T follicular helper cell (primary cell): Measurements from ENCODE around the gene L3MBTL3.
"Not testable (repeated sequence)": the region's sequence is repeated elsewhere in the genome, so short reads cannot be mapped to it uniquely, and the experiment has no call there.

Experiments
- DNase-seq: peaks from one replicate; pipeline ENCODE4 v3.0.0-alpha.2; 2020; ENCODE audit warnings: low read depth

Gene L3MBTL3

DNA sequence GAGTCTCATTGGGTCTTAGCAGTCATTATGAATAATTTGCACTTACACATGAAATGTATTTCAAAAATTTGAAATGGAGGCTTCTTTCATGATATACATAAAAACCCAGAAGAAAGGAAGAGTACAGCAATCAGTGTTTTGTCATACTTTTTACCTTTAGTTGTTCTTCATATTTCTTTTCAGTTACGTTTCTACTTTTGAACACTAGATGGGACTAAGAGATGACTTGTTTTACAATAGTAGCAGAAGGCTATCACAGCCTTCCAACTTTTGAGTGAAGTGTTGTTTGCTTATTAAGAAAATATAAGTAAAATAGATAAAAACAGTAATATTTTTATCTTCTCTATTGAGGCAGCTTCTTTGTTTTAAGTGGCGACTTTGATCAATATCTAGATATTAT is 58.1 kb downstream of the L3MBTL3 start:
- no peak for DNase-seq

DNA sequence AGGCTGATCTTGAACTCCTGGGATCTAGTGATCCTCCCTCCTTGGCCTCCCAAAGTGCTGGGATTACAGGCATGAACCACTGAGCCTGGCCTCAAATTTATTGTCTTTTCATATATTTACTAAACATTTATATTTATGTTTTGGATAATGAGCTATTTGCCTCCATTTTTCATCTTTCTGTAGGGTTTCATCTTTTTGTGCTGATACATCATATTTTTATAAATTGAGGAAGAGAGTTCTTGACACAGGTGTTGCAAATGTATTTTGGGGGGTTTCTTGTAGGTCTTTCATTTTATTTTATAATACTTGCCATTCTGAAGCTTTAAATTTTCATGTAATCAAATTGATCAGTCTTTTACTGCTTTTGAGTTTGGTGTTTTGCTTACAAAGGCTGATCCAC is 72.4 kb downstream of the L3MBTL3 start:
- DNase-seq = no peak

- no peak for DNase-seq
Observed at GRCh38 chr6:130093546-130093945, 75.2 kb downstream of the L3MBTL3 start.

DNA sequence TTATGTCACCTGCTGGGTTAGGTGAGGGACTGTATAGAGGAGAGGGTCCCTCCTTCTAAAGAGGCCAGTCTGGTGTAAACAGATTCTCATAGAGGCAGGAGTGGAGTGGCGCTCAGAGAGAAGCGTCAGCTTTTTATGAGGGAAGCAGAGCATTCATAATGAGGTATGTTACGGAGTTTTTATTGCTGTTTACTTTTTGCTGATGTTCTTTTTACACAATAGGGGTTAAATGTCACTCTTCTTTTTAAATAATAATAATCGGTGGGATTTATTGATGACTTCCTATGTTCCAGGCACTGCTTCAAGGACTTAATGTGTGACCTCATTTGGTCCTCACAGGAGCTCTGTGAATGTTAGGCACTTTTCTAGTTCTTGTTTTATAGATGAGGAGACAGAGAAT is 79.9 kb downstream of the L3MBTL3 start:
- DNase-seq = no peak

GRCh38 chr6:130099119-130099518 is 80.7 kb downstream of the L3MBTL3 start:
- no peak for DNase-seq

- no peak for DNase-seq
Observed at GRCh38 chr6:130105996-130106704, 87.8 kb downstream of the L3MBTL3 start.

DNA sequence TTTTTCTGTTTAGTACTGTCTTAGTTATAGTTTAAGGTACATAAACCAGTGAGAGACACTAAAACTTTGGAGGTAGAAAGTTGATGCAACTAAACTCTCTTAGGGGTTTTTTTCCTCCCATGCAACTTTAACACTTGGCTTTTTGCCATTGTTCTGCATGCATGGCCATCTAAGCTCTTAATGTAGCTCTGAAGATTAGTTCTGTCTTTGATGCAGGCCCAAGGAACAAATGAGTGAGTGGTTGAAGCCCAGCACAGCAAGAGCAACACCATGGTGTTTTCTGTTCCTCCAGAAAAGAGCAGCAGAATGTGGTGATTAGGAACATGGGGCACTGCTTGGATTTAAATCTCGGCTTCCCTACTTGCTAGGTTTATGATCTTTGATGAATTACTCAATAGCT is 89.3 kb downstream of the L3MBTL3 start:
- no peak for DNase-seq

- no peak for DNase-seq
Observed at GRCh38 chr6:130111031-130111430, 92.7 kb downstream of the L3MBTL3 start.

DNA sequence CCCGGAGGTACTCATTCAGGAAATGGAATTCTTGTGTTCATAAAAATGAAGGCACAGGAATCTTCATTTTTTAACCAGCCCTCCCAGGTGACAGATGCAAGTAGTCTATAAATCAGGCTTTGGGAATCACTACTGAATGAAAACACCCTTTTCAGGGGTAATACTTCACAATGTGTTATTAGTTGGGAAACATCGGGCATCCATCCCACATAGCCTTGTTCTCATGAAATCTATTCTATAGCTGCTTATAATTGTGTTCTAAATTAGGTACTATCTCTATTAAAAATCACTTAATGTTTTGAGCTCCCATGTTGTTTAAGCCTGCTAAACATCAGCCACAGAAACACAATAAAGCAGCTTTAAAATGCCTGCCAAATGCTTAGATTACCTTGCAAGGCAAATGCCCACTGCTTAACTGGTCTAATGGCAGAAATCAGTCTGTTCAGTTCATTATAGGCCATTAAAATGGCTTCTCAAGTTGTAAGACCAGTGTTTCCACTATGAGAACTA is 94.9 kb downstream of the L3MBTL3 start:
- no peak for DNase-seq

DNA sequence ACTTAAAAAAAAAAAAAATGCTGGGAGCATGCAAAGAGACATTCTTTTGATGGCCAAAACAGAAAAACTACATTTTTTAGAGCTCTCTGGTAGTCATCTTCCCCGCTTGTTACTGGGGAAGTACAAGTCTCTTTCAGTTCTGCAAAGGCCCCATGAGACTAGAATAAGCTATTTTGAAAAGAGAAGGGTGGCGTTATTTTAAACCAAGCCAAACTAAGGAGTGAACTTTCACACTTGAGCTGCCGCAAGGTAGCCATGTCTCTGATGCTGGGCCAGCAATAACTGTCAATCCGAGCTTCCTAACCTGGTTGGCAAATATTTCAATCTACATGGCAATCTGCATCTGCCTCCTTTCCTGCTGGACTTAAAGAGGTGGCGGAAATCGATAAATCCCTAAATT is 96.7 kb downstream of the L3MBTL3 start:
- DNase-seq = no peak

DNA sequence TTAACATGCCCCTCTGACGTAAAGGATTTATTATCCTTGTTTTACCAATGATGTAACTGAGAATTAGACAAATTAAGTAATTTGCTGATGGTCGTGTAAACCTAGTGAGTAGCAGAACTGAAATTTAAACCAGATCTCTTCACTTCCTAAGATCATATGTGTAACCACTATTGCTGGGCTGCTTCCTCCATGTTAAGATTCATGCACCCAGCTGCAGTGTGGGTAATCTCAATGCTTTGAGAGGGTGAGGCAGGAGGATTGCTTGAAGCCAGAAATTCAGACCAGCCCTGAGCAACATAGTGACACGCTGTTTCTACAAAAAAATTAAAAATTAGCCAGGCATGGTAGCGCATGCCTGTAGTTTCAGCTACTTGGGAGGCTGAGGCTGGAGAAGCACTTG is 97.9 kb downstream of the L3MBTL3 start:
- no peak for DNase-seq

GRCh38 chr6:130117187-130117701 is 98.9 kb downstream of the L3MBTL3 start:
- not testable (repeated sequence) for DNase-seq

- DNase-seq = no peak
Observed at GRCh38 chr6:130118236-130118635, 99.9 kb downstream of the L3MBTL3 start.

DNA sequence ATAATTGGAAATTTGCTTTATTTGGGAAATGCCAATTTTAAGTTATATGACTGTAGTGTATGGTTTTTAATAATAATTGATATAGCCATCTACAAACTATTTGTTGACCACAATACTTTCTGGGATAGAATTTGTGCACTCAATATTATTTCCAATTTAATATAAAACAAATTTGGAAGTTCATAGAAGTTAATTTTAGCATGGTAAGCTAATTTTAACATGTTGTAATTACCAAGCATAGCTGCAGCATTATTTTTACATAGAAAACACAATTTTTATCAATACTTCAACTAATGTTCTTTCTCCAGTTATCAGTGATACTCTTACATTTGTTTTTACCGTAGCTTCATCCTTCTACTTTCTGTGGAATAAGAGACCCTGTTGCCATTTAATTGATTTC is 100.8 kb downstream of the L3MBTL3 start:
- DNase-seq = no peak

- DNase-seq = no peak
Observed at GRCh38 chr6:130120731-130121130, 102.3 kb downstream of the L3MBTL3 start.

DNA sequence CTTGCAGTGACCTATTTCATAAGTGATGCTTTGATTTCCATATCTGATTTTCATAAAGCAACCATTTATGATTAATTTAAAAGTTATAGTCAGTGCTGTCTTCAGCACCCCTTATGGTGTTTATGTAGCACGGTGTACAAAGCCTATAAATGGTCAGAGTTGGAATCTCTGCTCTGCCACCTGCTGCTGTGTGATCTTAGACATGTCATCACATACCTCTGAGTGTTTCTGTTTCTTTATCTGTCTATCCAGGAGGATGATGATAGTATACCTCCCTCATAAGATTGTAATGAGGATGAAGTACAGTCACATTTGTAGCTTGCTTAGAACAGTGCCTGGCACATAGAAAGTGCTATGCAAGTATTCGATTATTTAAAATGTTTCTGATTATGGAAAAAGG is 103.9 kb downstream of the L3MBTL3 start:
- DNase-seq = no peak

- no peak for DNase-seq
Observed at GRCh38 chr6:130127195-130127594, 108.8 kb downstream of the L3MBTL3 start.

DNA sequence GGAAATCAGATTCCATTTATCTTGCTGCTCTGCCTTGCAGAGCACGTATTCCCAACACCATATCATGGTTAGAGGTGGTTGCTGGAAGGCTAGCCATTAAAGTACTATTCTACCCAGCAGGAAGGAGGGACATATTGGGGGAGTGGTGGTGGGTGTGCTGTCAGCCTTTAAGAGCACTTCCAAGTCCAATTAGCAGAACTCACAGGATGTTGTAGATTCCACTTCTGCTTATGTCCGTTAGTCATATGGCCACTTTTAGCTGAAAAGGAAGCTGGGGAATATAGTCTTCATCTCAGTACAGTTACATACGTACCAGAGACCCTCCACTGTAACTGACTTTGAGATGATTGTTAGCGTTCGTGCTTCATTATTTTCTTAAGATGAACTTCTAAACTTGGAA is 109.9 kb downstream of the L3MBTL3 start:
- DNase-seq = no peak

DNA sequence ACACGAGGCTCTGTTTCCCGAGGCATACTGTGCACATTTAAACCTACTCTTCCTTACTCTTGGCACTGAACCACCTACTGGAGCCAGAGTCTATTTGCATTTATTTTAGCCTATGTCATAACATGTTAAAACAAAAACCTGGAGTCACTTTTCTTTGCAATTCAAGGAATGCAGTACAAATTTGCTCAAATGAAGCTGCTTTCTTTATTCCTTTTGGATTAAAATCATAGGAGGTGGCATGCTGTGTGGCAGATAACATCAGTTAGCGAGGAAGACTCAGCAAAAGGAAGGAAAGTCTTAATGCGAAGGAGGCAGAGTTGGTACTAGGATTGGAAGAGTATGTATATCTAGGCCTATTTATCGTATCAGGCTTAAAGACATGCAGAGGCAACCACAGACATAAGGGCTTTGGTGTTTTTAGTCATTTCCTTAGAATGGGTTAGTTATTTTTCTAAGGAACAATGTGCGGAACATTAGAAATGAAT is 111.4 kb downstream of the L3MBTL3 start:
- DNase-seq = no peak

GRCh38 chr6:130132286-130132701 is 113.9 kb downstream of the L3MBTL3 start:
- DNase-seq = peak; percentile 7

DNA sequence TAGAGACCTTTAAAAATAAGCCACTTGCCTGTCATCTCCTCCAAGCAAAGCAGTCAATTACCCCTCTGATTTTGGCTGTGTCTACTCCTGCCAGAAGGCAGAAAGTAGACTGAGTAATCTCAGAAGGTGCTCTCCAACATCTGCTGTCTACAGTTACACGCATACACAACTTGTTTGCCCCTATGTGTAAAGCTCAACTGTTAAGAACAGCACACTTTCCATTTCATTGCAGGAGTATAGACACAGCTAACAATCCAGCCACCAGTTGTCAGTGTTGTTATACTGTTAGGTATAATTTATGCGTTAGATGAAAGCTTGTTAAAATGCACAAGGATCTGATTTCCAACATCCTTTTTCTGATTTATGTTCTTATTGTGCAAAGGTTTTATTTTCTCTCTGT is 116.2 kb downstream of the L3MBTL3 start:
- DNase-seq = no peak

GRCh38 chr6:130136798-130137197 is 118.4 kb downstream of the L3MBTL3 start:
- DNase-seq = no peak

DNA sequence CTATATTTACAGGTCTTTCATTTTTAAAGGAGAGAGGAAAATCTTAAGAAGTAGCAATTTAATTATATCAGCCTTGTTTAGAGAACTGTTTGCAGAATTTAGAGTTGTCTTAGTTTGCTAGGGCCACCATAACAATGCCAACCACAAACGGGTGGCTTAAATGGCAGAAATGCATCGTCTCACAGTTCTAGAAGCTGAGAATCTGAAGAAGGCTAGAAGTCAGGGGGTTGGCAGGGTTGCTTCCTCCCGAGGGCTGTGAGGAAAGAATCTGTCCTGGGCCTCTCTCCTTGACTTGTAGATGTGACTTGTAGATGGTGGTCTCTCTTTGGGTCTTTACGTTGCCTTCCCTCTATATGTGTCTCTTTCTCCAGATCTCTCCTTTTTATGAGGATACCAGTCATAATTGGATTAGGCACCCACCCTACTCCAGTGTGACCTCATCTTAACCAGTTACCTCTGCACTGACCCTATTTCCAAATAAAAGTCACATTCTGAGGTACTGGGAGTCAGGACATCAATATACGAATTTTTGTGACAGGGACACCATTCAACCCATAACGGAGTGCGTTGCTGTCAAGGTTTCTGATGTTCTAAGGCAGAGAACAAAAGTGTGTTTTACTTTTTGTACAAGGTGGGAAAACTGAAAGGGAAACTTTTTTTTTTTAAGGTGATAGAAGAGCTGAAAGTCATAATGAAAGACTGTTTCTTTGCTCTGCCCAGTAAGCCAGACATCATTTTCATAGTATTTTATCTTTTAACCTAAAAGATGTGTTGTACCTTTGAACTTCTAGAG is 119.9 kb downstream of the L3MBTL3 start:
- DNase-seq = no peak
